K562 (cell line): ENCODE measurements around the gene RPAP2. TPM values are rescaled to one million over a fixed set of nuclear protein-coding genes. Genes with fewer than 3 reads are reported as not detected.

Experiments
- ATAC-seq: fragments of 200-7000 bp; cut with Tn5 transposase; 3 replicates; pipeline ENCODE4 v1.9.1; 2020; ENCODE audit warnings: moderate library complexity
- BruUV-seq: library from RNA; stranded (reverse); fragments of 400-500 nt; replicated peaks from 2 replicates; lab custom pipeline; 2021; lab: Mats Ljungman, UMichigan
- CTCF ChIA-PET: fragments of 300-600 bp; formaldehyde crosslinking; extraction: SDS; loops from one replicate; lab custom pipeline; 2021; ENCODE audit warnings: low intra/inter-chr PET ratio; lab: Yijun Ruan, JAX
- POLR2A ChIA-PET: fragments of 300-600, 350-650 bp; sonication (Branson Sonifier 250); formaldehyde crosslinking; extraction: SDS; loops from one replicate; lab custom pipeline; 2021; ENCODE audit warnings: antibody characterized with exemption, inconsistent platforms; lab: Yijun Ruan, JAX
- DNase-seq, 4 experiments: peaks; one replicate each; pipeline versions ENCODE4 v3.0.0 to v3.0.0-alpha.2; 2011 to 2018; ENCODE audit warnings: low spot score in 3 of 4, mixed read lengths in 3 of 4; ENCODE audit errors: extremely low read depth in 1 of 4
- FAIRE-seq: peaks from 2 replicates; lab custom pipeline; 2011; peaks lifted over from hg19 to GRCh38; lab: Jason Lieb, UNC
- H2AFZ ChIP-seq: 2 replicates; pipeline ENCODE4 v1.6.0; 2011; ENCODE audit warnings: low read depth, low read length, control low read depth, inconsistent platforms
- H3K27ac ChIP-seq: fragments of 200-600 bp; 3 replicates; pipeline ENCODE4 v1.8.0; 2011; ENCODE audit warnings: low read depth, mild to moderate bottlenecking, control low read depth, inconsistent platforms, low read length, moderate library complexity, mixed read lengths; ENCODE audit errors: extremely low read depth
- H3K27me3 ChIP-seq, 2 experiments: fragments of 300-600 bp in 1 of 2; 2 replicates in 1 of 2; 3 replicates in 1 of 2; pipeline versions ENCODE4 v1.6.0 to v1.8.0; 2011; ENCODE audit warnings: inconsistent platforms in 2 of 2, low read length in 2 of 2, mild to moderate bottlenecking in 1 of 2, mixed read lengths in 1 of 2, moderate library complexity in 1 of 2; ENCODE audit not compliant: control insufficient read depth in 2 of 2, insufficient read depth in 2 of 2
- H3K36me3 ChIP-seq: fragments of 300-600 bp; 3 replicates; pipeline ENCODE4 v1.8.0; 2011; ENCODE audit warnings: mild to moderate bottlenecking, low read length, inconsistent platforms; ENCODE audit not compliant: control insufficient read depth, insufficient read depth
- H3K4me1 ChIP-seq, 2 experiments: fragments of 200-600 bp in 1 of 2; replicated peaks in 1 of 2; 2 replicates in 1 of 2; 3 replicates in 1 of 2; pipeline versions ENCODE4 v1.5.1 to v1.8.0; 2011; ENCODE audit warnings: inconsistent platforms in 2 of 2, low read length in 2 of 2, mild to moderate bottlenecking in 1 of 2, mixed read lengths in 1 of 2, moderate library complexity in 1 of 2; ENCODE audit not compliant: control insufficient read depth in 2 of 2, insufficient read depth in 2 of 2
- H3K4me2 ChIP-seq: 2 replicates; pipeline ENCODE4 v1.6.1; 2011; ENCODE audit warnings: low read length, control low read depth, inconsistent platforms, mixed read lengths; ENCODE audit not compliant: insufficient read depth
- H3K4me3 ChIP-seq: fragments of 200-600 bp; sonication (generic), shearing (Covaris generic); 2 replicates; pipeline ENCODE4 v1.5.1; 2016; ENCODE audit warnings: control low read depth, inconsistent platforms
- H3K79me2 ChIP-seq: fragments of 200-600 bp; 3 replicates; pipeline ENCODE4 v1.8.0; 2011; ENCODE audit warnings: low read length, inconsistent platforms; ENCODE audit not compliant: control insufficient read depth, insufficient read depth
- H3K9ac ChIP-seq, 2 experiments: 2 replicates each; pipeline versions ENCODE4 v1.6.0 to v1.6.1; 2011; ENCODE audit warnings: low read depth in 2 of 2, low read length in 2 of 2, control low read depth in 1 of 2, inconsistent platforms in 1 of 2, mild to moderate bottlenecking in 1 of 2, mixed read lengths in 1 of 2; ENCODE audit not compliant: insufficient read depth in 1 of 2
- H3K9me1 ChIP-seq: one replicate; pipeline ENCODE4 v1.6.0; 2011; ENCODE audit warnings: inconsistent platforms, mild to moderate bottlenecking, low read length, moderate library complexity; ENCODE audit not compliant: control insufficient read depth, insufficient read depth
- H3K9me3 ChIP-seq: replicated peaks from 2 replicates; pipeline ENCODE4 v1.5.1; 2011; ENCODE audit warnings: low read depth, low read length, inconsistent platforms; ENCODE audit not compliant: control insufficient read depth, insufficient read depth
- H4K20me1 ChIP-seq: replicated peaks from 2 replicates; pipeline ENCODE4 v1.6.1; 2011; ENCODE audit warnings: low read length, inconsistent platforms, mixed read lengths; ENCODE audit not compliant: control insufficient read depth, insufficient read depth
- CREB3L1 ChIP-seq: fragments of 450-650 bp; IDR thresholded peaks from 2 replicates; pipeline ENCODE4 v1.6.1; 2014; ENCODE audit warnings: low read depth, mild to moderate bottlenecking, moderate library complexity, borderline replicate concordance
- CTCF ChIP-seq, 3 experiments: IDR thresholded peaks in 2 of 3; conservative IDR thresholded peaks in 1 of 3; 2 replicates each; pipeline ENCODE4 v1.5.1; 2011 to 2012; ENCODE audit warnings: low read length in 3 of 3, mild to moderate bottlenecking in 3 of 3, control low read depth in 2 of 3, improper control_type of control experiment in 1 of 3, inconsistent platforms in 1 of 3, low read depth in 1 of 3, mixed read lengths in 1 of 3, moderate library complexity in 1 of 3; ENCODE audit not compliant: insufficient read depth in 2 of 3
- FOXJ3 ChIP-seq: sonication (generic); formaldehyde crosslinking; IDR thresholded peaks from 2 replicates; pipeline ENCODE4 v1.4.0; 2020; ENCODE audit warnings: mild to moderate bottlenecking, missing genetic modification reagents
- HINFP ChIP-seq: fragments of 450-650 bp; conservative IDR thresholded peaks from 2 replicates; pipeline ENCODE4 v1.6.1; 2016; ENCODE audit warnings: missing genetic modification characterization, low read depth, mild to moderate bottlenecking, control low read depth, missing compliant biosample characterization
- KLF16 ChIP-seq: IDR thresholded peaks from 2 replicates; pipeline ENCODE4 v1.6.1; 2016; ENCODE audit warnings: antibody characterized with exemption
- NUFIP1 ChIP-seq: fragments of 450-650 bp; IDR thresholded peaks from 2 replicates; pipeline ENCODE4 v1.6.1; 2018; ENCODE audit not compliant: partially characterized antibody
- SMAD1 ChIP-seq: fragments of 150-350 bp; IDR thresholded peaks from 2 replicates; pipeline ENCODE4 v1.6.1; 2014; ENCODE audit warnings: low read length, low read depth; ENCODE audit not compliant: partially characterized antibody
- SREBF1 ChIP-seq: fragments of 150-350 bp; IDR thresholded peaks from 2 replicates; pipeline ENCODE4 v1.6.1; 2014; ENCODE audit warnings: antibody characterized with exemption, low read depth, low read length, borderline replicate concordance
- TSC22D4 ChIP-seq: fragments of 450-650 bp; IDR thresholded peaks from 2 replicates; pipeline ENCODE4 v1.6.1; 2016; ENCODE audit warnings: missing genetic modification characterization, missing biosample characterization, control low read depth
- ZBTB34 ChIP-seq: fragments of 250-450 bp; sonication (Bioruptor Pico); IDR thresholded peaks from 2 replicates; pipeline ENCODE4 v1.8.0; 2021; ENCODE audit warnings: mild to moderate bottlenecking, moderate library complexity
- ZNF655 ChIP-seq: fragments of 250-450 bp; sonication (Bioruptor Pico); IDR thresholded peaks from 2 replicates; pipeline ENCODE4 v1.5.0; 2021
- ZNF830 ChIP-seq: fragments of 250-450 bp; sonication (Bioruptor Pico); IDR thresholded peaks from 2 replicates; pipeline ENCODE4 v1.5.0; 2021; ENCODE audit warnings: mild to moderate bottlenecking
- WGBS: fragments of 100-300 bp; shearing (Covaris generic); methylation state at CpG from one replicate; pipeline ENCODE4 v1.1.6; 2016; ENCODE audit warnings: low coverage, mixed read lengths; ENCODE audit not compliant: insufficient coverage; ENCODE audit errors: missing lambda C conversion rate; 5-methylcytosine and 5-hydroxymethylcytosine counted together
- in situ Hi-C: fragments of 300-500 bp; cut with MboI; formaldehyde crosslinking; loops from 4 replicates; pipeline ENCODE4 v1.15.0; 2018; ENCODE audit warnings: inconsistent platforms, mixed read lengths
- intact Hi-C: fragments of 100-400 bp; cut with micrococcal nuclease; formaldehyde crosslinking; loops from 2 replicates; pipeline ENCODE4 v1.14.2; 2022
- polyA plus RNA-seq, 8 experiments: library from polyadenylated mRNA; depleted of rRNA in 4 of 8; stranded (reverse) in 5 of 8; unstranded in 3 of 8; fragments of >200 nt; fragmentation: Nextera tagmentation in 2 of 8; fragmentation: Illumina TruSeq in 1 of 8; extraction: Ambion mirVana in 2 of 8; extraction: Trizol in 1 of 8; gene quantifications; 2 replicates each; pipeline versions ENCODE4 v1.2.1 to v1.2.3, GENCODE V29; 2011 to 2014; ENCODE audit warnings: inconsistent platforms in 1 of 8, missing spikeins in 1 of 8
- total RNA-seq, 7 experiments: library from RNA; depleted of rRNA in 6 of 7; stranded (reverse); fragments of >200 nt in 6 of 7; fragmentation: Illumina TruSeq in 2 of 7; extraction: Trizol in 2 of 7; gene quantifications; 2 replicates each; pipeline versions ENCODE4 v1.2.1 to v1.2.3, GENCODE V29; 2011 to 2021; ENCODE audit warnings: low replicate concordance in 1 of 7

Gene RPAP2
- total and polyA plus RNA-seq, 9 of the 15 experiments (the other 6 are each of a cell fraction or from before 2014, with no cell fraction given), result 6.2 to 41.7 (median 28.7) TPM

GRCh38 chr1:92424381-92424780 is 125.5 kb downstream of the RPAP2 start:
- 4% methylated on average over 4 of the region's 4 CpGs for WGBS
- H3K79me2 ChIP-seq, result no peaks in the 10 kb centered on the region
- no peak overlapping the region for H3K9ac ChIP-seq
- no peaks in the 10 kb centered on the region for H4K20me1 ChIP-seq
- no peak overlapping the region for H3K27ac ChIP-seq
- no peak for ATAC-seq
- no peaks in the 10 kb centered on the region; a peak in 3 of 5 replicates for H3K27me3 ChIP-seq
- H3K4me2 ChIP-seq, result no peak overlapping the region
- in situ Hi-C loops (no loop called here), intact Hi-C loops (no loop called here)
- ChIA-PET POLR2A (interaction anchor here (0.6 to 1.3 kb wide), 3 partner anchors 11 to 23 kb away, joined by 3 to 4 read pairs (median 3); no protein-coding TSS in a partner anchor), CTCF (no interaction called here)
- no peak overlapping the region for H3K4me3 ChIP-seq
- BruUV-seq, result no TSS peak
- no peaks in the 10 kb centered on the region for H3K9me1 ChIP-seq
- no peaks in the 10 kb centered on the region for H3K4me1 ChIP-seq
- H2AFZ ChIP-seq, result no peak overlapping the region
- TF ChIP-seq SREBF1 (no peak), CTCF (IDR thresholded peaks at IDR 0.05 in 2 of 3, conservative IDR thresholded peaks at IDR 0.05 in 1 of 3; ENCODE audit: insufficient read depth in 2 of 3, low read depth in 1 of 3, low read length in 3 of 3) (no peak), CREB3L1 (no peak), HINFP (tag) (no peak), ZNF655 (CRISPR knock-in tag) (no peak), KLF16 (no peak), NUFIP1 (no peak), ZNF830 (CRISPR knock-in tag) (no peak), SMAD1 (no peak), FOXJ3 (CRISPR knock-in tag) (no peak), TSC22D4 (no peak), ZBTB34 (CRISPR knock-in tag) (no peak)
- no peaks in the 10 kb centered on the region for H3K9me3 ChIP-seq
- FAIRE-seq, result no peak
- H3K36me3 ChIP-seq, result no peaks in the 10 kb centered on the region
- no peak for DNase-seq
